HG03175 (cell line): ENCODE measurements around the gene CLDN22.

Experiments
- ATAC-seq: cut with Tn5 transposase; IDR thresholded peaks from one replicate; pipeline ENCODE4 v1.9.1; 2021; ENCODE audit warnings: mild to moderate bottlenecking, moderate library complexity; ENCODE audit not compliant: unreplicated experiment

The CLDN22 gene

DNA sequence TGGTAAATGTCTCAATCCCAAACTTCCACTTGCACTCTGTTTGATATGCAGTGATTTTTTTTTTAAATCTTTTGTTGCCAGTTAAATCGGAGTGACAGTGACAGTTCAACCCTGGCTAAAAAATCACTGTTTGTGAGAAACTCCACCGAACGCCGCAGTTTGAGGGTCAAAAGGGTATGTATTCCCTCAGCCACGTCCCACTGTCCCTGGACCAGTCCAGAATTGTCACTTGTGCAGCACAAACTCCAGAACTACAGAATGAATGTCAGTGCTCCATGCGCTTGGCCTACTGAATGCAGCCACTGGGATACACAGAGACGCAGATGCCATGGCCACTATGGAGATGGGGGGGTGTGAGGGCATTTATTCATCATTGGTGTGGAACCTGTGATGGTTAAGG, 34.2 kb downstream of the CLDN22 start:
- ATAC-seq: no peak

DNA sequence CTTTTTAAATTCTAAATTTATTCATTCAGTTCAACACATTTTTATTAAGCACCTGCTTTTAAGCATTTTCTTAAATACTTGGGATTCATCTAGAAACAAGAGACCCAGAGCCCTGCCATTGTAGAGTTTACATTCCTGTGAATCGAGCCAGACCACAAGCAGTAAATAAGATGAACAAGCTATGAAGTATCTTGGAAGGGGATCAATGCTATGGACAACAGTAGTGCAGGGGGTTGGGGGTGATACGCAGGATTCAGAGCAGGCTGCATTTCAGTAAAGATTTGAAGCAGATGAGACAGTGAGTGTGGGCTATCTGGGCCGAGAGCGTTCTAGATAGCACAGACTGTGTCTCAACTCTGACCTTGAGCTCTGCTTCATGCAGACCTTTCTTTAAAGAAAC, 35.1 kb downstream of the CLDN22 start:
- no peak for ATAC-seq

DNA sequence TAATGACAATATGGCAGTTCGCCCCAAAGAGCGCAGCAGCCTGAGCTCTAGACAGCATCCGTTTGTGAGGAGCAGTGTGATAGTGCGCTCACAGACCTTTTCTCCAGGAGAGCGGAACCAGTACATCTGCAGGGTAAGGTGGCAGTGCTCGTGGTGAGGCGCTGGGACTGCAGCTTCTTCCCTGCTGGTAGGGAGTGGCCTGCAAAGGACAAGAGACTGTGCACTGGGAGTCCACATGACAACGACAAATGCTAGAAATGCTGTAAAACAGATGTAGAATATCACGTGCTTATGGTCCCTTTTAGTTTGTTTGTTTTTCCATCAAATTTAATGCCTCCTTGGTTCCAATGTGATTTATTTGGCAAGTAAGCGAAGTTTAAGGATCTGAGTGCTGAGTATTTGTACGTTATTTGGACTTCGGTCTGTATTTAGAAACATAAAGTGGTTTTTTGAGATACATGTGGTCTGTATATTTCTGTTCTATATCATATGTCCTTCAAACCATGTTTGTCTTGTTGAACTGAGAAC, 35.8 kb downstream of the CLDN22 start:
- ATAC-seq: no peak

DNA sequence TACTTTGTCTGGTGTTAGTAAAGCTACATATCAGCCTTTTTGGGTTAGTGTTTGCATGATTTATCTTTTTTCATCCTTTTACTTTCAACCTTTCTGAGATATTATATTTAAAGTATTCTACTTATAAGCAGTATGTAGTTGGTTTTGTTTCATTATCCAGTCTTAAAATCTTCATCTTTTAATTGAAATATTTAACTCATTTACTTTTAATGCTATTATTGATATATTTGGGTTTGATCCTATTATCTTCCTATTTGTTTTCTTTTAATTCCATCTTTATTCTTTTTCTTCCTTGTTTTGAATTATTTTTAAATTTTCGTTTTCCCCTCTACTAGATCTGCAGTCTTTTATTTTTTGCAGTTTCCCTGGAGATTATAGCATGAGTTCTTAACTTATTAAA, 44.0 kb downstream of the CLDN22 start:
- ATAC-seq: no peak

DNA sequence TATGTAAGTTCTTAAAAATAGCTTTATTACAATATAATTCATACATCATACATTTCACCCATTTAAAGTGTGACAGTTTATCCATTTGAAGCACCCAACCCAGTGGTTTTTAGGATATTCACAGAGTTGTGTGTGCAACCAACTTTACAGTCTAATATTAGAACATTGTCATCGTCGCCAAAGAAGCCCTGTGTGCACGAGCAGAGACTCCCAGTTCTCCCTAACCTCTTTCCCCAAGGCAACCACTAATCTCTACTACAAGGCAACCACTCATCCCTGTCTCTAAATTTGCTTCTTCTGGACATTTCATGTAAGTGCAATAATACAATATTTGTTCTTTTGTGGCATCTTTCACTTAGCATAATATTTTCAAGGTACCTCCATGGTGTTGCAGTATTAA, 47.7 kb downstream of the CLDN22 start:
- ATAC-seq: no peak

DNA sequence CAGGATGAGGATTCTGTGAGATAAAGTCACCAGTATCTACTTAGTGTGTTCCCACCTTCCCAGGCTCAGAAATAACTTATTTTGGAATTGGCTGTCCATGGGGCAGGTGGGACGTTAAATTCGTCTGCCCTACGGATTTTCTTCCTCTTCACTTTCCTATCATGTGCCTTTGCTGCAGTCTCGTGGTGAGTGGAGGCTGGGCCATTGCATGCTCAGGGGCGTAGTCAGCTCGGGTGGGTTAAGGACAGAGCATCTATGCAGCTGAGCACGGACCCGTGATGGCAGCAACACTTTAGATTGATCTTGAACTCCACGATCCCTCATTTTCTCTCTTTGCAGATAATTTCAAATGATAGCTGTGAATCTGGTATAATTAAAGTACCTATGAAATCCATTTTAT, 51.5 kb downstream of the CLDN22 start:
- no peak for ATAC-seq
